ENCODE measurements around the gene SMAD6.

GRCh38 chr15:66662522-66662921, 39.5 kb upstream of the SMAD6 start:
- TF ChIP-seq POLR2A (IDR thresholded peaks at IDR 0.05) = no peak
- no peak for TF ChIP-seq CTCF (IDR thresholded peaks at IDR 0.05)

Data from body of pancreas (tissue), 4 donors.